GM18868 (cell line): ENCODE data around the gene USP28.
"Not testable (repeated sequence)": the region's sequence is repeated elsewhere in the genome, so short reads cannot be mapped to it uniquely, and the experiment has no call there.

Experiments
- ATAC-seq: cut with Tn5 transposase; IDR thresholded peaks from one replicate; pipeline ENCODE4 v1.9.1; 2021; ENCODE audit warnings: mild to moderate bottlenecking, moderate library complexity; ENCODE audit not compliant: unreplicated experiment

Gene USP28

GRCh38 chr11:113840932-113841664 is 34.3 kb downstream of the USP28 start:
- no peak for ATAC-seq

GRCh38 chr11:113839842-113840241 is 35.5 kb downstream of the USP28 start:
- peak; percentile 93 for ATAC-seq

- ATAC-seq = no peak
These were observed 37.4 kb downstream of the USP28 start for GRCh38 chr11:113838005-113838404.

- ATAC-seq = no peak
These were observed 40.1 kb downstream of the USP28 start for GRCh38 chr11:113835306-113835705.

GRCh38 chr11:113833151-113833550 is 42.2 kb downstream of the USP28 start:
- no peak for ATAC-seq

- peak; percentile 98 for ATAC-seq
These were observed 44.1 kb downstream of the USP28 start for GRCh38 chr11:113831314-113831713.

GRCh38 chr11:113829751-113830150 is 45.6 kb downstream of the USP28 start:
- ATAC-seq = no peak

GRCh38 chr11:113828191-113828590 is 47.2 kb downstream of the USP28 start:
- ATAC-seq = no peak

GRCh38 chr11:113827477-113827876 is 47.9 kb downstream of the USP28 start:
- ATAC-seq = no peak

- no peak for ATAC-seq
These were observed 56.9 kb downstream of the USP28 start for GRCh38 chr11:113818426-113818825.

GRCh38 chr11:113817626-113818025 is 57.7 kb downstream of the USP28 start:
- ATAC-seq = no peak

GRCh38 chr11:113817162-113817561 is 58.2 kb downstream of the USP28 start:
- no peak for ATAC-seq

- ATAC-seq = no peak
These were observed 61.2 kb downstream of the USP28 start for GRCh38 chr11:113814181-113814580.

GRCh38 chr11:113808931-113809330 is 66.4 kb downstream of the USP28 start:
- ATAC-seq = no peak

- peak; percentile 64 for ATAC-seq
These were observed 69.0 kb downstream of the USP28 start for GRCh38 chr11:113806406-113806805.

- ATAC-seq = no peak
These were observed 69.7 kb downstream of the USP28 start for GRCh38 chr11:113805640-113806039.

- ATAC-seq = no peak
These were observed 72.8 kb downstream of the USP28 start for GRCh38 chr11:113802621-113803020.

GRCh38 chr11:113796663-113797259 is 78.6 kb downstream of the USP28 start:
- ATAC-seq = peak; percentile 72

- ATAC-seq = no peak
These were observed 85.6 kb downstream of the USP28 start for GRCh38 chr11:113789675-113790320.

- not testable (repeated sequence) for ATAC-seq
These were observed 86.4 kb downstream of the USP28 start for GRCh38 chr11:113789016-113789415.

- ATAC-seq = no peak
These were observed 93.2 kb downstream of the USP28 start for GRCh38 chr11:113782134-113782533.

- no peak for ATAC-seq
These were observed 93.7 kb downstream of the USP28 start for GRCh38 chr11:113781682-113782081.
